Endothelial cell of umbilical vein (primary cell): ENCODE measurements around the gene CBFB. TPM values are rescaled to one million over a fixed set of nuclear protein-coding genes. Genes with fewer than 3 reads are reported as not detected.

Experiments
- BruUV-seq: library from RNA; stranded (reverse); fragments of 400-500 nt; replicated peaks from 2 replicates; lab custom pipeline; 2021; lab: Mats Ljungman, UMichigan
- CTCF ChIA-PET: fragments of 300-600, 350-600 bp; sonication (Branson Sonifier 250); formaldehyde crosslinking; loops from one replicate; lab custom pipeline; 2021; ENCODE audit warnings: antibody characterized with exemption, inconsistent platforms; lab: Charles Lee
- POLR2A ChIA-PET: fragments of 300-600, 350-600 bp; sonication (Branson Sonifier 250); formaldehyde crosslinking; loops from one replicate; lab custom pipeline; 2021; ENCODE audit warnings: antibody characterized with exemption, inconsistent platforms; lab: Charles Lee
- DNase-seq: peaks from one replicate; pipeline ENCODE4 v3.0.0-alpha.2; 2011; ENCODE audit warnings: low read depth, low spot score
- FAIRE-seq: peaks from 2 replicates; lab custom pipeline; 2011; peaks lifted over from hg19 to GRCh38; lab: Jason Lieb, UNC
- H2AFZ ChIP-seq: 2 replicates; pipeline ENCODE4 v1.6.0; 2012; ENCODE audit warnings: low read depth, low read length, control low read depth, inconsistent platforms
- H3K27ac ChIP-seq: 2 replicates; pipeline ENCODE4 v1.5.1; 2011; ENCODE audit warnings: low read depth, mild to moderate bottlenecking, control low read depth, low read length, moderate library complexity; ENCODE audit not compliant: insufficient read depth
- H3K27me3 ChIP-seq, 2 experiments: 2 replicates each; pipeline versions ENCODE4 v1.6.0 to v1.6.1; 2011; ENCODE audit warnings: low read length in 2 of 2, mixed read lengths in 1 of 2; ENCODE audit not compliant: control insufficient read depth in 2 of 2, insufficient read depth in 2 of 2
- H3K36me3 ChIP-seq, 2 experiments: 2 replicates in 1 of 2; 3 replicates in 1 of 2; pipeline ENCODE4 v1.5.1; 2011; ENCODE audit warnings: low read length in 2 of 2, mild to moderate bottlenecking in 1 of 2, moderate library complexity in 1 of 2; ENCODE audit not compliant: control insufficient read depth in 2 of 2, insufficient read depth in 2 of 2; ENCODE audit errors: extremely low read depth in 1 of 2
- H3K4me1 ChIP-seq: 3 replicates; pipeline ENCODE4 v1.5.1; 2011; ENCODE audit warnings: mild to moderate bottlenecking, low read length; ENCODE audit not compliant: control insufficient read depth, insufficient read depth; ENCODE audit errors: extremely low read depth
- H3K4me2 ChIP-seq: 2 replicates; pipeline ENCODE4 v1.6.1; 2011; ENCODE audit warnings: low read length, control low read depth, mixed read lengths; ENCODE audit not compliant: insufficient read depth
- H3K4me3 ChIP-seq, 3 experiments: fragments of 200-600 bp in 1 of 3; sonication (generic), shearing (Covaris generic) in 1 of 3; replicated peaks in 1 of 3; 2 replicates each; pipeline ENCODE4 v1.5.1; 2011 to 2016; ENCODE audit warnings: control low read depth in 3 of 3, low read length in 3 of 3, mild to moderate bottlenecking in 2 of 3, inconsistent platforms in 1 of 3, low read depth in 1 of 3, moderate library complexity in 1 of 3; ENCODE audit not compliant: insufficient read depth in 1 of 3
- H3K79me2 ChIP-seq: 2 replicates; pipeline ENCODE4 v1.6.0; 2012; ENCODE audit warnings: low read length, inconsistent platforms; ENCODE audit not compliant: control insufficient read depth, insufficient read depth
- H3K9ac ChIP-seq: replicated peaks from 2 replicates; pipeline ENCODE3; 2011; ENCODE audit warnings: low read length, control low read depth; ENCODE audit not compliant: insufficient read depth; ENCODE audit errors: extremely low read depth
- H3K9me1 ChIP-seq: replicated peaks from 3 replicates; pipeline ENCODE4 v1.6.0; 2011; ENCODE audit warnings: mild to moderate bottlenecking, low read length; ENCODE audit not compliant: control insufficient read depth, insufficient read depth; ENCODE audit errors: extremely low read depth
- H3K9me3 ChIP-seq: replicated peaks from 2 replicates; pipeline ENCODE4 v1.5.1; 2012; ENCODE audit warnings: low read length, inconsistent platforms; ENCODE audit not compliant: control insufficient read depth, insufficient read depth
- H4K20me1 ChIP-seq: replicated peaks from 2 replicates; pipeline ENCODE3; 2011; ENCODE audit warnings: mild to moderate bottlenecking, low read length; ENCODE audit not compliant: control insufficient read depth, insufficient read depth; ENCODE audit errors: extremely low read depth
- EZH2 ChIP-seq: IDR thresholded peaks from 2 replicates; pipeline ENCODE4 v1.6.1; 2012; ENCODE audit warnings: borderline replicate concordance, low read depth, mild to moderate bottlenecking, moderate library complexity, low read length, inconsistent platforms; ENCODE audit not compliant: severe bottlenecking
- FOS ChIP-seq: IDR thresholded peaks from 2 replicates; pipeline ENCODE4 v1.6.1; 2011; ENCODE audit warnings: mild to moderate bottlenecking, low read length, moderate library complexity, borderline replicate concordance; ENCODE audit not compliant: insufficient read depth
- GATA2 ChIP-seq: IDR thresholded peaks from 2 replicates; pipeline ENCODE4 v1.7.0; 2011; ENCODE audit warnings: low read depth, mild to moderate bottlenecking, moderate library complexity, mixed read lengths, low read length; ENCODE audit not compliant: insufficient read length, insufficient read depth
- JUN ChIP-seq: IDR thresholded peaks from 2 replicates; pipeline ENCODE4 v1.6.1; 2011; ENCODE audit warnings: borderline replicate concordance, low read depth; ENCODE audit not compliant: insufficient read length, insufficient read depth
- MAX ChIP-seq: IDR thresholded peaks from 2 replicates; pipeline ENCODE4 v1.6.1; 2011; ENCODE audit not compliant: insufficient read depth, insufficient read length
- MYC ChIP-seq: IDR thresholded peaks from one replicate; pipeline ENCODE4 v1.6.1; 2011; ENCODE audit warnings: mild to moderate bottlenecking, low read depth, low read length
- POLR2A ChIP-seq: IDR thresholded peaks from 2 replicates; pipeline ENCODE4 v1.6.1; 2012; ENCODE audit warnings: low read depth, mild to moderate bottlenecking, control low read depth, low read length
- POLR2AphosphoS5 ChIP-seq: IDR thresholded peaks from 2 replicates; pipeline ENCODE4 v1.6.1; 2012; ENCODE audit warnings: low read depth, mild to moderate bottlenecking, control low read depth, low read length, moderate library complexity; ENCODE audit not compliant: insufficient read depth
- dilution Hi-C: fragments of 300-500 bp; cut with MboI; formaldehyde crosslinking; loops from one replicate; pipeline ENCODE4 v1.15.0; 2019; ENCODE audit warnings: low sequenced_read_pairs; ENCODE audit not compliant: extremely low pct_ligation_motif_present
- intact Hi-C: fragments of 100-400 bp; cut with micrococcal nuclease; formaldehyde crosslinking; loops from one replicate; pipeline ENCODE4 v1.10.0; 2022
- polyA plus RNA-seq, 4 experiments: library from polyadenylated mRNA; depleted of rRNA in 3 of 4; stranded (reverse) in 3 of 4; unstranded in 1 of 4; fragments of >200 nt; gene quantifications; 2 replicates each; pipeline versions ENCODE4 v1.2.1 to v1.2.3, GENCODE V29; 2011 to 2012; ENCODE audit warnings: missing spikeins in 1 of 4
- total RNA-seq: library from RNA; stranded (reverse); gene quantifications from 2 replicates; pipeline ENCODE4 v1.2.3, GENCODE V29; 2021
- TF ChIP-seq, protein P1 (sequence below), 2 donors: IDR thresholded peaks; 1 replicate in 1 of 2; 2 replicates in 1 of 2; pipeline ENCODE4 v1.5.1; 2011; ENCODE audit warnings: low read length in 2 of 2, mild to moderate bottlenecking in 2 of 2, moderate library complexity in 2 of 2, control low read depth in 1 of 2, inconsistent platforms in 1 of 2, low read depth in 1 of 2; ENCODE audit not compliant: insufficient read depth in 1 of 2; ENCODE audit errors: extremely low read depth in 1 of 2

The CBFB gene
- total and polyA plus RNA-seq, 2 donors (not counting 3 experiments of a cell fraction or from before 2014, with no cell fraction given) = 27.8 to 103 TPM

GRCh38 chr16:67063008-67063407 is 34.1 kb downstream of the CBFB start:
- ChIA-PET CTCF (interaction anchor here (1.1 to 1.2 kb wide), 2 partner anchors 45 to 92 kb away, joined by 3 read pairs; no protein-coding TSS in a partner anchor), POLR2A (no interaction called here)
- Histone ChIP-seq H3K4me2 (no peak overlapping the region), H3K27me3 (no peaks in the 10 kb centered on the region), H3K9ac (no peak overlapping the region), H3K9me3 (no peaks in the 10 kb centered on the region), H3K4me3 (no peak overlapping the region), H3K79me2 (peaks cover 91% of the 10 kb centered on the region), H3K27ac (no peak overlapping the region), H3K4me1 (no peaks in the 10 kb centered on the region), H2AFZ (no peak overlapping the region), H3K9me1 (no peaks in the 10 kb centered on the region), H4K20me1 (peaks cover 4% of the 10 kb centered on the region), H3K36me3 (peaks cover 2 to 5% of the 10 kb centered on the region in 2 experiments)
- FAIRE-seq (no peak), DNase-seq (no peak)
- BruUV-seq = no TSS peak
- TF ChIP-seq MYC = no peak
- no peak for TF ChIP-seq POLR2AphosphoS5
- TF ChIP-seq JUN = no peak
- no peak for TF ChIP-seq GATA2
- TF ChIP-seq FOS = no peak
- TF ChIP-seq EZH2 = no peak
- intact Hi-C loops (no loop called here), dilution Hi-C loops (no loop called here)

DNA sequence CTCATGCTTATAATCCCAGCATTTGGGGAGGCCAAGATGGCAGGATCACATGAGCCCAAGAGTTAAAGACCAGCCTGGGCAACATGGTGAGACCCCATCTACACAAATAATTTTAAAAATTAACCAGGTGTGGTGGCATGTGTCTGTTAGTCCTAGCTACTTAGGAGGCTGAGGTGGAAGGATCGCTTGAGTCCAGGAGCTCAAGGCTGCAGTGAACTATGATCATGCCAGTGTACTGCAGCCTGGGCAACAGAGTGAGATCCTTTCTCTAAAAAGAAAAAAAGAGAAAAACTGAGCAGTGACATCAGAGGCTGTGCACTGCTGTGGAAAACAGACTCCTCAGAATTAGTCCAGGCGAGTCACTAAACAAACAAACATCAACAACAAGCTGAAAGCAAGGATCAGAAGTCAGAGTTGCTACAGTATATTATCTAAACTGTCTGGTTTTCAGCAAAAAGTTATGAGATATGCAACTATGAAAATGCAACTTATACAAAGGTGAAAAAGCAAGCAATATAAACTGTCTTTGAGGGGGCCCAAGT is 39.3 kb downstream of the CBFB start:
- H3K4me1 ChIP-seq = no peaks in the 10 kb centered on the region
- H3K36me3 ChIP-seq = peaks cover 4 to 7% of the 10 kb centered on the region in 2 experiments
- H3K27ac ChIP-seq = no peak overlapping the region
- H3K9ac ChIP-seq = no peak overlapping the region
- H3K4me3 ChIP-seq = no peak overlapping the region
- ChIA-PET POLR2A (no interaction called here), CTCF (interaction anchor here (1.5 to 1.8 kb wide), 4 partner anchors 20 to 87 kb away, joined by 4 to 7 read pairs (median 5); no protein-coding TSS in a partner anchor)
- H3K27me3 ChIP-seq = no peaks in the 10 kb centered on the region
- H2AFZ ChIP-seq = no peak overlapping the region
- BruUV-seq = no TSS peak
- FAIRE-seq (peak; percentile 55), DNase-seq (no peak)
- peaks cover 64% of the 10 kb centered on the region for H3K79me2 ChIP-seq
- intact Hi-C loops = no loop called here
- peak; percentile 8 for TF ChIP-seq FOS
- no peak for TF ChIP-seq GATA2
- TF ChIP-seq, protein P1, sequence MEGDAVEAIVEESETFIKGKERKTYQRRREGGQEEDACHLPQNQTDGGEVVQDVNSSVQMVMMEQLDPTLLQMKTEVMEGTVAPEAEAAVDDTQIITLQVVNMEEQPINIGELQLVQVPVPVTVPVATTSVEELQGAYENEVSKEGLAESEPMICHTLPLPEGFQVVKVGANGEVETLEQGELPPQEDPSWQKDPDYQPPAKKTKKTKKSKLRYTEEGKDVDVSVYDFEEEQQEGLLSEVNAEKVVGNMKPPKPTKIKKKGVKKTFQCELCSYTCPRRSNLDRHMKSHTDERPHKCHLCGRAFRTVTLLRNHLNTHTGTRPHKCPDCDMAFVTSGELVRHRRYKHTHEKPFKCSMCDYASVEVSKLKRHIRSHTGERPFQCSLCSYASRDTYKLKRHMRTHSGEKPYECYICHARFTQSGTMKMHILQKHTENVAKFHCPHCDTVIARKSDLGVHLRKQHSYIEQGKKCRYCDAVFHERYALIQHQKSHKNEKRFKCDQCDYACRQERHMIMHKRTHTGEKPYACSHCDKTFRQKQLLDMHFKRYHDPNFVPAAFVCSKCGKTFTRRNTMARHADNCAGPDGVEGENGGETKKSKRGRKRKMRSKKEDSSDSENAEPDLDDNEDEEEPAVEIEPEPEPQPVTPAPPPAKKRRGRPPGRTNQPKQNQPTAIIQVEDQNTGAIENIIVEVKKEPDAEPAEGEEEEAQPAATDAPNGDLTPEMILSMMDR (IDR thresholded peaks at IDR 0.05; ENCODE audit: extremely low read depth in 1 of 2, insufficient read depth in 1 of 2, low read depth in 1 of 2, low read length in 2 of 2) = no peak
- no peak for TF ChIP-seq EZH2
- no peak for TF ChIP-seq MAX
- peak; percentile 3 for TF ChIP-seq JUN
- TF ChIP-seq MYC = no peak
- no peak for TF ChIP-seq POLR2AphosphoS5
- TF ChIP-seq POLR2A = no peak
- no peak overlapping the region for H3K4me2 ChIP-seq
- H3K9me3 ChIP-seq = no peaks in the 10 kb centered on the region
- no peaks in the 10 kb centered on the region for H4K20me1 ChIP-seq
- dilution Hi-C loops = no loop called here
- no peaks in the 10 kb centered on the region for H3K9me1 ChIP-seq
